Measurements from ENCODE around the gene ABCC12. TPM values are rescaled to one million over a fixed set of nuclear protein-coding genes. Genes with fewer than 3 reads are reported as not detected.

The ABCC12 gene
- total and polyA plus RNA-seq, 4 donors: 0.25 TPM; not detected in 3

DNA sequence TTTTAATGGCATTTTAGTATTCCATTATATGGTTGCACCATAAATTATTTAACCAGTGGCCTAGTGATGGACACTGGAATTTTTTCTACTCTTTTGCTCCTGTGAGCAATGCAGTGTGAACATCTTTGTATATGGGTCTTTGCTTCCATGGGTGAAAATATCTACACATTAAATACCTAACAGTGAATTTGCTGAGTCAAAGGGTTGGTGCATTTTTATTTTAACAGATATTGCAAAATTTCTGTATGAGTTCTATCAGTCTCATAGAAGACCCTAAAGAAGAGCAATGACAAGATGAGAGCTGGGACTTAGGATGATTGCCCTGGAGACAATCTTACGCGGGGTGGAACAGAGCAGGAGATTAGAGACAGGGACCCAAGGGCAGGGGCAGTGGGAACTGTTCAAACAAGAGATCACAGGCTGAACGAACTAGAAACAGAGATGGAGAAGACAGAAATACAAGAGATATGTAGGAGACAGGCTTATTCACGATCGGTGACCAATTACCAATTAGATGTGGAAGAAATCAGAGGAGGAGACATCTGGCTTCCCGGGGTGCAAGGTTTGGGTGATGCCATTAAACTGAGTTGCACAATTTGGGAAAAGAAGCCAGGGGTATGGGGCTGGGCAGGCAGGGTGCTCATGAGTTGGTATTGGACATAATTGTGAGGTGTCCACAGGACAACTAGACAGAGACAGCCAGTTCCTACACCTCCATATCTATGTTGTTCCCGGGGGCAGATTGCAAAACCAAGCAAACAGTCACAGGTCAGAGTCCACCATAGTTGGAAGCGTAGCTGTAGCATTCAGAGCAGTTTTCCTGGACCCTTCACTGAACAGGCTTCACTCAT lies 48.4 kb upstream of the ABCC12 start:
- DNase-seq (ENCODE audit: low spot score): peak; percentile 52
- Histone ChIP-seq H3K36me3 (ENCODE audit: control insufficient read depth in 4 of 4, insufficient read depth in 3 of 4, low read depth in 1 of 4, low read length in 3 of 4) (no peaks in the 10 kb centered on the region), H3K9ac (ENCODE audit: low read depth in 1 of 2, low read length in 2 of 2) (peak overlapping the region; percentile 3 to 71), H3K27me3 (ENCODE audit: control insufficient read depth in 4 of 4, insufficient read depth in 4 of 4, low read length in 3 of 4) (no peaks in the 10 kb centered on the region), H3K27ac (ENCODE audit: low read depth in 1 of 2, low read length in 2 of 2) (peak overlapping the region; percentile 90 to 99), H3K4me3 (ENCODE audit: low read depth in 1 of 3, low read length in 3 of 3) (peak overlapping the region; percentile 2 to 50 (median 19)), H3K4me1 (ENCODE audit: control insufficient read depth in 4 of 4, insufficient read depth in 4 of 4, low read length in 3 of 4) (peaks cover 17 to 47% (median 31%) of the 10 kb centered on the region in 4 donors), H3K9me3 (ENCODE audit: control insufficient read depth in 4 of 4, low read length in 3 of 4) (no peaks in the 10 kb centered on the region)
- TF ChIP-seq FOXA1 (IDR thresholded peaks at IDR 0.05): peak; percentile 83
- TF ChIP-seq HNF4A (conservative IDR thresholded peaks at IDR 0.05): peak; percentile 99
- TF ChIP-seq, protein P1, sequence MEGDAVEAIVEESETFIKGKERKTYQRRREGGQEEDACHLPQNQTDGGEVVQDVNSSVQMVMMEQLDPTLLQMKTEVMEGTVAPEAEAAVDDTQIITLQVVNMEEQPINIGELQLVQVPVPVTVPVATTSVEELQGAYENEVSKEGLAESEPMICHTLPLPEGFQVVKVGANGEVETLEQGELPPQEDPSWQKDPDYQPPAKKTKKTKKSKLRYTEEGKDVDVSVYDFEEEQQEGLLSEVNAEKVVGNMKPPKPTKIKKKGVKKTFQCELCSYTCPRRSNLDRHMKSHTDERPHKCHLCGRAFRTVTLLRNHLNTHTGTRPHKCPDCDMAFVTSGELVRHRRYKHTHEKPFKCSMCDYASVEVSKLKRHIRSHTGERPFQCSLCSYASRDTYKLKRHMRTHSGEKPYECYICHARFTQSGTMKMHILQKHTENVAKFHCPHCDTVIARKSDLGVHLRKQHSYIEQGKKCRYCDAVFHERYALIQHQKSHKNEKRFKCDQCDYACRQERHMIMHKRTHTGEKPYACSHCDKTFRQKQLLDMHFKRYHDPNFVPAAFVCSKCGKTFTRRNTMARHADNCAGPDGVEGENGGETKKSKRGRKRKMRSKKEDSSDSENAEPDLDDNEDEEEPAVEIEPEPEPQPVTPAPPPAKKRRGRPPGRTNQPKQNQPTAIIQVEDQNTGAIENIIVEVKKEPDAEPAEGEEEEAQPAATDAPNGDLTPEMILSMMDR (IDR thresholded peaks at IDR 0.05; ENCODE audit: low read depth, low read length, missing input control): no peak
- peak; percentile 73 for TF ChIP-seq FOXA2 (IDR thresholded peaks at IDR 0.05)
- peak; percentile 77 to 96 for TF ChIP-seq EGR1 (IDR thresholded peaks at IDR 0.05; ENCODE audit: low read depth in 2 of 2)
- TF ChIP-seq RAD21 (IDR thresholded peaks at IDR 0.05): peak; percentile 48 to 63
- TF ChIP-seq, protein P2, sequence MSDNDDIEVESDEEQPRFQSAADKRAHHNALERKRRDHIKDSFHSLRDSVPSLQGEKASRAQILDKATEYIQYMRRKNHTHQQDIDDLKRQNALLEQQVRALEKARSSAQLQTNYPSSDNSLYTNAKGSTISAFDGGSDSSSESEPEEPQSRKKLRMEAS (IDR thresholded peaks at IDR 0.05): peak; percentile 97
- TF ChIP-seq, protein P3, sequence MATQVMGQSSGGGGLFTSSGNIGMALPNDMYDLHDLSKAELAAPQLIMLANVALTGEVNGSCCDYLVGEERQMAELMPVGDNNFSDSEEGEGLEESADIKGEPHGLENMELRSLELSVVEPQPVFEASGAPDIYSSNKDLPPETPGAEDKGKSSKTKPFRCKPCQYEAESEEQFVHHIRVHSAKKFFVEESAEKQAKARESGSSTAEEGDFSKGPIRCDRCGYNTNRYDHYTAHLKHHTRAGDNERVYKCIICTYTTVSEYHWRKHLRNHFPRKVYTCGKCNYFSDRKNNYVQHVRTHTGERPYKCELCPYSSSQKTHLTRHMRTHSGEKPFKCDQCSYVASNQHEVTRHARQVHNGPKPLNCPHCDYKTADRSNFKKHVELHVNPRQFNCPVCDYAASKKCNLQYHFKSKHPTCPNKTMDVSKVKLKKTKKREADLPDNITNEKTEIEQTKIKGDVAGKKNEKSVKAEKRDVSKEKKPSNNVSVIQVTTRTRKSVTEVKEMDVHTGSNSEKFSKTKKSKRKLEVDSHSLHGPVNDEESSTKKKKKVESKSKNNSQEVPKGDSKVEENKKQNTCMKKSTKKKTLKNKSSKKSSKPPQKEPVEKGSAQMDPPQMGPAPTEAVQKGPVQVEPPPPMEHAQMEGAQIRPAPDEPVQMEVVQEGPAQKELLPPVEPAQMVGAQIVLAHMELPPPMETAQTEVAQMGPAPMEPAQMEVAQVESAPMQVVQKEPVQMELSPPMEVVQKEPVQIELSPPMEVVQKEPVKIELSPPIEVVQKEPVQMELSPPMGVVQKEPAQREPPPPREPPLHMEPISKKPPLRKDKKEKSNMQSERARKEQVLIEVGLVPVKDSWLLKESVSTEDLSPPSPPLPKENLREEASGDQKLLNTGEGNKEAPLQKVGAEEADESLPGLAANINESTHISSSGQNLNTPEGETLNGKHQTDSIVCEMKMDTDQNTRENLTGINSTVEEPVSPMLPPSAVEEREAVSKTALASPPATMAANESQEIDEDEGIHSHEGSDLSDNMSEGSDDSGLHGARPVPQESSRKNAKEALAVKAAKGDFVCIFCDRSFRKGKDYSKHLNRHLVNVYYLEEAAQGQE (IDR thresholded peaks at IDR 0.05): peak; percentile 90
- peak; percentile 78 for TF ChIP-seq TAF1 (conservative IDR thresholded peaks at IDR 0.05)
- peak; percentile 76 for TF ChIP-seq NR2F2 (IDR thresholded peaks at IDR 0.05)
- peak; percentile 99 for TF ChIP-seq HNF4G (IDR thresholded peaks at IDR 0.05)
- TF ChIP-seq YY1 (IDR thresholded peaks at IDR 0.05): peak; percentile 95
- TF ChIP-seq, protein P4, sequence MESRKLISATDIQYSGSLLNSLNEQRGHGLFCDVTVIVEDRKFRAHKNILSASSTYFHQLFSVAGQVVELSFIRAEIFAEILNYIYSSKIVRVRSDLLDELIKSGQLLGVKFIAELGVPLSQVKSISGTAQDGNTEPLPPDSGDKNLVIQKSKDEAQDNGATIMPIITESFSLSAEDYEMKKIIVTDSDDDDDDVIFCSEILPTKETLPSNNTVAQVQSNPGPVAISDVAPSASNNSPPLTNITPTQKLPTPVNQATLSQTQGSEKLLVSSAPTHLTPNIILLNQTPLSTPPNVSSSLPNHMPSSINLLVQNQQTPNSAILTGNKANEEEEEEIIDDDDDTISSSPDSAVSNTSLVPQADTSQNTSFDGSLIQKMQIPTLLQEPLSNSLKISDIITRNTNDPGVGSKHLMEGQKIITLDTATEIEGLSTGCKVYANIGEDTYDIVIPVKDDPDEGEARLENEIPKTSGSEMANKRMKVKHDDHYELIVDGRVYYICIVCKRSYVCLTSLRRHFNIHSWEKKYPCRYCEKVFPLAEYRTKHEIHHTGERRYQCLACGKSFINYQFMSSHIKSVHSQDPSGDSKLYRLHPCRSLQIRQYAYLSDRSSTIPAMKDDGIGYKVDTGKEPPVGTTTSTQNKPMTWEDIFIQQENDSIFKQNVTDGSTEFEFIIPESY (IDR thresholded peaks at IDR 0.05): peak; percentile 94
- TF ChIP-seq GABPA (IDR thresholded peaks at IDR 0.05 in 1 of 2, conservative IDR thresholded peaks at IDR 0.05 in 1 of 2): peak in 1 of 2 donors; percentile 56
- TF ChIP-seq JUND (IDR thresholded peaks at IDR 0.05): peak; percentile 90 to 94
- TF ChIP-seq RXRA (IDR thresholded peaks at IDR 0.05): peak; percentile 95 to 96
- TF ChIP-seq, protein P5, sequence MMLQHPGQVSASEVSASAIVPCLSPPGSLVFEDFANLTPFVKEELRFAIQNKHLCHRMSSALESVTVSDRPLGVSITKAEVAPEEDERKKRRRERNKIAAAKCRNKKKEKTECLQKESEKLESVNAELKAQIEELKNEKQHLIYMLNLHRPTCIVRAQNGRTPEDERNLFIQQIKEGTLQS (IDR thresholded peaks at IDR 0.05): peak; percentile 88
- TF ChIP-seq SP1 (IDR thresholded peaks at IDR 0.05): peak; percentile 100
- 32% methylated on average over 8 of the region's 8 CpGs for WGBS
